Chondrocyte (in vitro differentiated cells): Measurements from ENCODE around the gene PIGK. TPM values are rescaled to one million over a fixed set of nuclear protein-coding genes. Genes with fewer than 3 reads are reported as not detected.
"Not testable (repeated sequence)": the region's sequence is repeated elsewhere in the genome, so short reads cannot be mapped to it uniquely, and the experiment has no call there.

ENCODE experiments used
- DNase-seq: peaks from one replicate; pipeline ENCODE4 v3.0.0; 2021; ENCODE audit warnings: mixed read lengths, low spot score
- H3K27ac Mint-ChIP-seq: one replicate; pipeline ENCODE4 v1.8.0; 2021; ENCODE audit warnings: mild to moderate bottlenecking, moderate library complexity, mixed read lengths; ENCODE audit not compliant: unreplicated experiment
- H3K27me3 Mint-ChIP-seq: 2 replicates; pipeline ENCODE4 v1.8.0; 2021; ENCODE audit warnings: low read depth, mixed read lengths
- H3K36me3 Mint-ChIP-seq: 2 replicates; pipeline ENCODE4 v1.8.0; 2021; ENCODE audit warnings: low read depth, mixed read lengths
- H3K4me1 Mint-ChIP-seq: 2 replicates; pipeline ENCODE4 v1.8.0; 2021; ENCODE audit warnings: low read depth, mild to moderate bottlenecking, mixed read lengths
- H3K4me3 Mint-ChIP-seq: one replicate; pipeline ENCODE4 v1.8.0; 2021; ENCODE audit warnings: mild to moderate bottlenecking, moderate library complexity, mixed read lengths; ENCODE audit not compliant: unreplicated experiment
- H3K9me3 Mint-ChIP-seq: 2 replicates; pipeline ENCODE4 v1.8.0; 2021; ENCODE audit warnings: low read depth, mixed read lengths
- total RNA-seq: library from RNA; stranded (reverse); gene quantifications from 3 replicates; pipeline ENCODE4 v1.2.1, GENCODE V29; 2021
- TF ChIP-seq, protein P1 (sequence below): fragments of 200-600 bp; sonication (generic); IDR thresholded peaks from 2 replicates; pipeline ENCODE4 v1.5.0; 2021; ENCODE audit warnings: antibody characterized with exemption, mild to moderate bottlenecking, moderate library complexity

The PIGK gene
- total RNA-seq, 1 donor from 2014 or later = 41.5 TPM

DNA sequence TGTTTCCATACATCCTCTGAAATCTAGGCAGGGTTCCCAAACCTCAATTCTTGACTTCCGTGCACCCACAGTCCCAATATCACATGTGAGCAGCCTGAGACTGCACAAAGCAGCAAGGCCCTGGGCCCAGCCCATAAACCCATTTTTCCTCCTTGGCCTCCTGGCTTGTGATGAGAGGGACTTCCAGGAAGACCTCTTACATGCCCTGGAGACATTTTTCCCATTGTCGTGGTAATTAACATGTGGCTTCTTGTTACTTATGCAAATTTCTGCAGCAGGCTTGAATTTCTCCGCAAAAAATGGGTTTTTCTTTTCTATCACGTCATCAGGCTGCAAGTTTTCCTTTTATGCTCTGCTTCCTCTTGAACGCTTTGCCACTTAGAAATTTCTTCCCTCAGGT lies 3.3 kb upstream of the PIGK start:
- no peak for DNase-seq
- TF ChIP-seq, protein P1, sequence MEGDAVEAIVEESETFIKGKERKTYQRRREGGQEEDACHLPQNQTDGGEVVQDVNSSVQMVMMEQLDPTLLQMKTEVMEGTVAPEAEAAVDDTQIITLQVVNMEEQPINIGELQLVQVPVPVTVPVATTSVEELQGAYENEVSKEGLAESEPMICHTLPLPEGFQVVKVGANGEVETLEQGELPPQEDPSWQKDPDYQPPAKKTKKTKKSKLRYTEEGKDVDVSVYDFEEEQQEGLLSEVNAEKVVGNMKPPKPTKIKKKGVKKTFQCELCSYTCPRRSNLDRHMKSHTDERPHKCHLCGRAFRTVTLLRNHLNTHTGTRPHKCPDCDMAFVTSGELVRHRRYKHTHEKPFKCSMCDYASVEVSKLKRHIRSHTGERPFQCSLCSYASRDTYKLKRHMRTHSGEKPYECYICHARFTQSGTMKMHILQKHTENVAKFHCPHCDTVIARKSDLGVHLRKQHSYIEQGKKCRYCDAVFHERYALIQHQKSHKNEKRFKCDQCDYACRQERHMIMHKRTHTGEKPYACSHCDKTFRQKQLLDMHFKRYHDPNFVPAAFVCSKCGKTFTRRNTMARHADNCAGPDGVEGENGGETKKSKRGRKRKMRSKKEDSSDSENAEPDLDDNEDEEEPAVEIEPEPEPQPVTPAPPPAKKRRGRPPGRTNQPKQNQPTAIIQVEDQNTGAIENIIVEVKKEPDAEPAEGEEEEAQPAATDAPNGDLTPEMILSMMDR = no peak
- H3K9me3 Mint-ChIP-seq = no peaks in the 10 kb centered on the region
- H3K27ac Mint-ChIP-seq = no peak overlapping the region
- H3K4me3 Mint-ChIP-seq = no peak overlapping the region
- H3K4me1 Mint-ChIP-seq = peaks cover 27% of the 10 kb centered on the region
- no peaks in the 10 kb centered on the region for H3K27me3 Mint-ChIP-seq
- H3K36me3 Mint-ChIP-seq = peaks cover 10% of the 10 kb centered on the region

DNA sequence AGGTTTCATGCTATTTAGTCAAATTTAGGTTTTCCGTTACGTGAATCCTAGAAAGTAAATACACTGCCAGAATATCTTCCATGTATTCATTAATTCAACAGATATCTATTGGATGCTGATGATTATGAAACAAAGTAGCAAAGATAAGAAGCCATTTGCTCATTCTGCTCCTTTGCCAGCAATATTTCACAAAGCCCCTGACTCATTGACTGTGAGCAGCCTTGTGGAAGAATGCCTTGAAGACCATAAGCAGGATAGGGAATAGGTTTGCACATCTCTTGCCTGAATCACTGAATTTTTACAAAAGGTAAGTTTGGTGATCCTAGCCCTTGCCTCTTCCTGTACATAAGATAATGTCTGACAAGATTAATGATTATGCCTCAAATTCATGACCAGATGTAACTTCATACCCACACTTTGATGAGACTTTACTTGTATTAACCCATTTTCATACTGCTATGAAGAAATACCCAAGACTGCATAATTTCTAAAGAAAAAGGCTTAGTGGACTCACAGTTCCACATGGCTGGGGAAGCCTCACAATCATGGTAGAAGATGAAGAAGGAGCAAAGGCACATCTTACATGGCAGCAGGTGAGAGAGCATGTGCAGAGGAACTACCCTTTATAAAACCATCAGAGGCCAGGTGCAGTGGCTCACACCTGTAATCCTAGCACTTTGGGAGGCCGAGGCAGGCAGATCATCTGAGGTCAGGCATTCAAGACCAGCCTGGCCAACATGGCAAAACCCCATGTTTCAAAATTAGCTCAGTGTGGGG lies 1.6 kb upstream of the PIGK start:
- TF ChIP-seq, protein P1 = no peak
- no peak overlapping the region for H3K4me3 Mint-ChIP-seq
- H3K36me3 Mint-ChIP-seq = peaks cover 10% of the 10 kb centered on the region
- DNase-seq = no peak
- no peak overlapping the region for H3K27ac Mint-ChIP-seq
- peaks cover 32% of the 10 kb centered on the region for H3K4me1 Mint-ChIP-seq
- H3K27me3 Mint-ChIP-seq = no peaks in the 10 kb centered on the region
- H3K9me3 Mint-ChIP-seq = no peaks in the 10 kb centered on the region

DNA sequence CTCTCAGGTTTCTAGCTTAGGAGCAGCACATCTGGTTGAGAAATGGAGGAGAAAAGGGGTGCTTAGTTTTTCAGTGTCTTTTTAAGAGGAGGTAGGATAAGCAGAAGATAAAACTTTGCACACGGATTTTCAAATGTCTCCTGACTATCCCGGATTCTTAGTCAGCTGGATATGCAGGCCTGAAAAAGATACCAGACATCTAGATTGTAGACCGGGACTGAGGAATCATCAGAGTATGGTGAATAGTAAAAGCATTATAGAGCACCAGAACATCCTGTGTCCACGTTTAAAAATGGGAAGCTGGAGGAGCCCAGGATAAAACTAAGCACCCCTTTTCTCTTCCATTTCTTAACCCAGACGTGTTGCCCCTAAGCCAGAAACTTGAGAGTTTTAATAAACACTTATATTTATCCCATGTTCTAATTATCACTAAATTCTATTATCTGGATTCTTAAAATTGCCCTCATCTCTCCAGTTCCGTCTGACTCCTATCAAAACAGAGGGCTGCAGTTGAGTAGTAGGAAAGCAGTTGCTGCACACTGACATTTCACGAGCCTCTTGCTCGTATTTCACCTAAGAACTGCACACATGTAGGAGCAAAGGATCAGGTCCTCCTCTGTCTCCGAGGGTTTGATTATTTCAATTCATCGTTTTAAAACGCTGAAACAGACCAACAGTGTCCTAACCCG lies 609 bp downstream of the PIGK start:
- H3K4me3 Mint-ChIP-seq = peak overlapping the region; percentile 82
- no peak for DNase-seq
- no peaks in the 10 kb centered on the region for H3K9me3 Mint-ChIP-seq
- H3K27me3 Mint-ChIP-seq = no peaks in the 10 kb centered on the region
- peak overlapping the region; percentile 81 for H3K27ac Mint-ChIP-seq
- TF ChIP-seq, protein P1 = no peak
- H3K36me3 Mint-ChIP-seq = peaks cover 8% of the 10 kb centered on the region
- peaks cover 32% of the 10 kb centered on the region for H3K4me1 Mint-ChIP-seq

DNA sequence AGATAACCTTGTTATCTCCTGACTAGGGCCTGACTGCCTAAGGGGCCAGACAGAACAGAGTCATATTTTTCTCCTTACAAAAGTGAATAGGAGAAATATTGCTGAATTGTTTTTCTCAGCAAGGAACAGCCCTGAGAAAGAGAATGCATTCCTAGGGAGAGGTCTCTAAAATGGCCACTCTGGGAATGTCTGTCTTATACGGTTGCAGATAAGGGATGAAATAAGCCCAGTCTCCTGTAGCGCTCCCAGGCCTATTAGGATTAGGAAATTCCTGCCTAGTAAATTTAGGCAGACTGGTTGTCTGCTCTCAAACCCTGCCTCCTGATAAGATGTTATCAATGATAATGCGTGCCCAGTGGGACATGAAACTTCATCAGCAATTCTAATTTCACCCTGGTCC lies 15.2 kb downstream of the PIGK start:
- Mint-ChIP-seq H3K9me3 (peaks cover 10% of the 10 kb centered on the region), H3K4me1 (peaks cover 14% of the 10 kb centered on the region)
- H3K4me3 Mint-ChIP-seq, H3K36me3 Mint-ChIP-seq, H3K27ac Mint-ChIP-seq, H3K27me3 Mint-ChIP-seq, DNase-seq: not testable (repeated sequence)

DNA sequence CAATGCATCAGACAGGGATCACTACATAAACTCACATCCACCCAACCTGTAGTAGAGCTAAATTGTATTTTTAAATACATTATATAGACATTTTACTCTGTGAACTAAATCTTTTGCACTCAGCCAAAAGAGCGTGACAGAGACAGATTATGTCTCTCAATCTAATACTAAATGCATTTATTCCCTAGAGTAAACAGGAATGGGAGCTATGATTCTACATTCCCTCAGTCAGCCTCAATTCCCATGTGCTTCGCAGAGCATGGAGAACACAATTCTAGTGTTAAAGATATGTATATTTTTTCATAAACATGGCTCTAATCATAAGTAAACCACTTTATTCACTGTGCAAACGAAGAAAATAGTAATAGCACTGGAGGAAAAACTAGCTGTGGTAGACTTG lies 16.5 kb downstream of the PIGK start:
- peaks cover 14% of the 10 kb centered on the region for H3K4me1 Mint-ChIP-seq
- peaks cover 6% of the 10 kb centered on the region for H3K36me3 Mint-ChIP-seq
- TF ChIP-seq, protein P1 = no peak
- DNase-seq = no peak
- peak overlapping the region; percentile 78 for H3K27ac Mint-ChIP-seq
- no peak overlapping the region for H3K4me3 Mint-ChIP-seq
- peaks cover 10% of the 10 kb centered on the region for H3K9me3 Mint-ChIP-seq
- no peaks in the 10 kb centered on the region for H3K27me3 Mint-ChIP-seq
